ENCODE measurements around the gene ACVR1B. TPM values are rescaled to one million over a fixed set of nuclear protein-coding genes. Genes with fewer than 3 reads are reported as not detected.

The ACVR1B gene
- total RNA-seq, 2 experiments from 2014 or later = 5.5 to 5.7 TPM

DNA sequence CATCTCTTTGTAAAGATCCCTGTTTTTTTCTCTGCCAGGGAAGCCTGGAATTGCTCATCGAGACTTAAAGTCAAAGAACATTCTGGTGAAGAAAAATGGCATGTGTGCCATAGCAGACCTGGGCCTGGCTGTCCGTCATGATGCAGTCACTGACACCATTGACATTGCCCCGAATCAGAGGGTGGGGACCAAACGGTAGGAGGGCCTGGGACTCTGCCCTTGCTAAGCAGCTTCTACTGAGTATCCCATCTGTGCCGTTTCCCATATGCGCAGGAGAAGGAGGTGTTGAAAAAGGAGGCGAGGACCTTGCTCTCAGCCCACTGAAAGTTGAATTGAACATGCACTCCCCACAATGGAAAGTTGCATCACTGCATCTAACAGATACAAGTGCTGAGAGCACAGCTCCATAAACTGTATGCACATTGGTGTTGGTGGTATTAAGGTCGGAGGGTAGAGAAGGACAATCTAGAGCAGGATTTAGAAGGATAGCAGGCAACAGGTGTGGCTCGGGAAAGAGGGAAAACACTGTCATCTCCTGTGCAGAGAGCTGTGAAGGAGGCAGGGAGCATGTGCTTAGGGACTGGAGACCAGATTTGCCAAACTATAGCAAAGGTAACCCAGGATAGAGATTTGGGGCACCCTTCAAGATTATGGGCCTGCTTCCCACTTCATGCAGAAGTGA is 33.8 kb downstream of the ACVR1B start:
- POLR2A ChIA-PET = no interaction called here

DNA sequence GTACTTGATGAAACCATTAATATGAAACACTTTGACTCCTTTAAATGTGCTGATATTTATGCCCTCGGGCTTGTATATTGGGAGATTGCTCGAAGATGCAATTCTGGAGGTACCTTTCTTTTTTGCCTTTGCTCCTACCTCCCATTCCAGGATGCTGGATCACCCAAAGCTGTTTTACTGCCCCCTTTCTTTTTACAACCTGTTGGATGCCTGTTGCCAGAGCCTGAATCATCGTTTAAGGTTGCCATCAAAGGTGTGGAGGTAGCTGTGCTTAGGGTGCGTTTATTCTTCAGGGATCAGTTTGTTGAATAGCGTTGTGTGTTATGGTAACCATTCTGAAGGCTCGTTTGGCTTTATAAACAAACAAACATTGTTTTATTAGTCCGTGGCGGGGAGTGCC is 35.3 kb downstream of the ACVR1B start:
- CTCF ChIA-PET = interaction anchor here (2.2 kb wide), 1 partner anchor 39 kb away, joined by 7 read pairs; no protein-coding TSS in a partner anchor
- H3K9me3 Mint-ChIP-seq = no peaks in the 10 kb centered on the region

More for the DNA sequence above, 33.8 kb downstream of the ACVR1B start:
- Mint-ChIP-seq H3K27ac (no peak overlapping the region), H3K4me3 (no peak overlapping the region), H3K9me3 (no peaks in the 10 kb centered on the region), H3K27me3 (no peaks in the 10 kb centered on the region), H3K4me1 (peaks cover 6% of the 10 kb centered on the region), H3K36me3 (ENCODE audit: low read depth) (no peaks in the 10 kb centered on the region)
- DNase-seq = no peak
- CTCF ChIA-PET = interaction anchor here (0.9 to 2.2 kb wide), 2 partner anchors 35 to 40 kb away, joined by 3 to 7 read pairs; no protein-coding TSS in a partner anchor

DNA sequence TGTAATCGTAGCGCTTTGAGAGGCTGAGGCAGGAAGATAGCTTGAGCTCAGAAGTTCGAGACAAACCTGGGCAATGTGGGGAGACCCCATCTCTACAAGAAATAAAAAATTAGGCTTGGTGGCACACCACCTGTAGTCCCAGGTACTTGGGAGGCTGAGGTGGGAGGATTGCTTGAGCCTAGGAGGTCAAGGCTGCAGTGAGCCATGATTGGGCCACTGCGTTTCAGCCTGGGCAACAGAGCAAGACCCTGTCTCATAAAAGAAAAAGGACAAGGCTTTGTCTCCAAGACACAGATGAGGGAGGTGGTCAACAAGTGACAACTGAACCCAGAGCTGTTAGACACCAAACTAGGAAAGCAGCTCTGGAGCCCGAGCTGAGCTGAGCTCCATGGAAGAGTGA is 40.7 kb downstream of the ACVR1B start:
- Mint-ChIP-seq H3K27ac (no peak overlapping the region), H3K9me3 (no peaks in the 10 kb centered on the region), H3K4me1 (peaks cover 6% of the 10 kb centered on the region), H3K4me3 (no peak overlapping the region), H3K36me3 (ENCODE audit: low read depth) (no peaks in the 10 kb centered on the region), H3K27me3 (no peaks in the 10 kb centered on the region)
- ChIA-PET POLR2A (no interaction called here), CTCF (interaction anchor here (1.3 to 4.5 kb wide), 10 partner anchors 8 to 79 kb away, joined by 3 to 35 read pairs (median 10); partner anchors contain the start of genes ATG101 and TAMALIN)
- no peak for DNase-seq

More for the DNA sequence above, 35.3 kb downstream of the ACVR1B start:
- POLR2A ChIA-PET = no interaction called here
- no peaks in the 10 kb centered on the region for H3K4me1 Mint-ChIP-seq
- H3K4me3 Mint-ChIP-seq = no peak overlapping the region
- no peaks in the 10 kb centered on the region for H3K27me3 Mint-ChIP-seq
- H3K36me3 Mint-ChIP-seq (ENCODE audit: low read depth) = no peaks in the 10 kb centered on the region
- no peak for DNase-seq
- no peak overlapping the region for H3K27ac Mint-ChIP-seq

DNA sequence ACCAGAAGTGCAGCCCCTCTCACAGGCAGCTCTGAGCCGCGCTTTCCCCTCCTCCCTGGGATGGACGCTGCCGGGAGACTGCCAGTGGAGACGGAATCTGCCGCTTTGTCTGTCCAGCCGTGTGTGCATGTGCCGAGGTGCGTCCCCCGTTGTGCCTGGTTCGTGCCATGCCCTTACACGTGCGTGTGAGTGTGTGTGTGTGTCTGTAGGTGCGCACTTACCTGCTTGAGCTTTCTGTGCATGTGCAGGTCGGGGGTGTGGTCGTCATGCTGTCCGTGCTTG is 43.0 kb downstream of the ACVR1B start:
- DNase-seq = no peak
- Mint-ChIP-seq H3K9me3 (no peaks in the 10 kb centered on the region), H3K4me3 (no peak overlapping the region), H3K27ac (no peak overlapping the region), H3K27me3 (no peaks in the 10 kb centered on the region), H3K4me1 (peaks cover 6% of the 10 kb centered on the region), H3K36me3 (ENCODE audit: low read depth) (no peaks in the 10 kb centered on the region)
- ChIA-PET POLR2A (no interaction called here), CTCF (interaction anchor here (3.6 to 4.5 kb wide), 3 partner anchors 10 to 31 kb away, joined by 21 to 35 read pairs (median 34); partner anchors contain the start of gene TAMALIN)

DNA sequence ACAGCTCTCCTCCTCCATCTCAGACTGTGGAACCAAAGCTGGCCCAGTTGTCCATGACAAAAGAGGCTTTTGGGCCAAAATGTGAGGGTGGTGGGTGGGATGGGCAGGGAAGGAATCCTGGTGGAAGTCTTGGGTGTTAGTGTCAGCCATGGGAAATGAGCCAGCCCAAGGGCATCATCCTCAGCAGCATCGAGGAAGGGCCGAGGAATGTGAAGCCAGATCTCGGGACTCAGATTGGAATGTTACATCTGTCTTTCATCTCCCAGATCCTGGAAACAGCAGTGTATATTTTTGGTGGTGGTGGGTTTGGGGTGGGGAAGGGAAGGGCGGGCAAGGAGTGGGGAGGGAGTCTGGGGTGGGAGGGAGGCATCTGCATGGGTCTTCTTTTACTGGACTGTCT is 43.5 kb downstream of the ACVR1B start:
- ChIA-PET POLR2A (no interaction called here), CTCF (interaction anchor here (1.1 to 4.5 kb wide), 4 partner anchors 10 to 31 kb away, joined by 4 to 34 read pairs (median 4); partner anchors contain the start of gene TAMALIN)
- Mint-ChIP-seq H3K27me3 (no peaks in the 10 kb centered on the region), H3K27ac (no peak overlapping the region), H3K36me3 (ENCODE audit: low read depth) (no peaks in the 10 kb centered on the region), H3K4me1 (peaks cover 6% of the 10 kb centered on the region), H3K4me3 (no peak overlapping the region), H3K9me3 (no peaks in the 10 kb centered on the region)
- DNase-seq = no peak

DNA sequence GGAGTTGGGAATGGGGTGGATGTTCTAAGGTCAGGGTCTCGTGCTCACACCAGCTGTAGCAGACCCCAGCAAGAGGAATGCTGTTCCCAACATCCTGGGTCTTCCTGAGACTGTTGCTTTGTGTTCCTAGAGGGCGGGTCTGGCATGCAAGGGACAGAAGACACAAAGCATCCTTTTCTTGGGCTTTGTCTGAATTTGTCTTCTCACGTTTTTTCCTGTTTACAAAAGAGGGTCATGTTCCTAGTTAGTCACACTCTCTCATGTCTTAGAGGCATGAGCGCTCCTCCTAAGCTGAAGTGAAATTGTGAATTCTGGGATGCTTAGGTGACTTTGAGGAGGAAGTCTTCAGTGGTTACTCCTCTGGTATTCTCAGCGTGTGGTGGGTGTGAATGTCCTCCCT is 45.6 kb downstream of the ACVR1B start:
- Mint-ChIP-seq H3K27ac (no peak overlapping the region), H3K4me3 (no peak overlapping the region), H3K27me3 (no peaks in the 10 kb centered on the region), H3K9me3 (no peaks in the 10 kb centered on the region), H3K4me1 (peaks cover 6% of the 10 kb centered on the region), H3K36me3 (ENCODE audit: low read depth) (no peaks in the 10 kb centered on the region)
- POLR2A ChIA-PET = no interaction called here
- CTCF ChIA-PET = interaction anchor here (1.1 to 3.2 kb wide), 4 partner anchors 18 to 28 kb away, joined by 3 to 15 read pairs (median 7); no protein-coding TSS in a partner anchor
- DNase-seq = no peak

DNA sequence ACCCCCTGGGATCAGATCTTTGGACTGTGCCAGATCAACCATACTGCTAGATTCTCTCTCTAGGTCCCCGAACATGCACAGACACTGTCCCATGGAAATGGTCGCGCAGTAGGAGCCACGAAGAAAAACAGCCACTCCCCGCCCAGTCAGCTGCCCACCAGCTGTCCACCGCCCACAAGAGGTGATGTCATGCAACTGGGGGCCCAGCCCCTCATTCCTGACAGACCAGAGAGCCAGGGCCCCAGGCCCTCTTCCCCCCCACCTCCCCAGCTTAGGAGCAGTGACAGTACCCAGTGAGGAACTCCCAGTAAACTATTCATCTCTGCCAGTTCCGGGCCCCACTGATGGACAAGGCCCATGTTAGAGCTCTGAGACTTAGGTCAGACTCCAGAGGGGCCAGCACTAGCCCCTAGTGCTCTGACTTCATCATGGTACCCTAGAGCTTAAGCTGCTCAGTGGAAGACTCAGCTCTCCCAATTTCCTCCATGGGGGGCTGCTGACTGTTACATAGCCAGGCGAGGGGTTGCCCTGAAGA is 51.6 kb downstream of the ACVR1B start:
- no peak for DNase-seq
- Mint-ChIP-seq H3K4me3 (no peak overlapping the region), H3K4me1 (peaks cover 14% of the 10 kb centered on the region), H3K27me3 (peaks cover 25% of the 10 kb centered on the region), H3K9me3 (no peaks in the 10 kb centered on the region), H3K27ac (no peak overlapping the region), H3K36me3 (ENCODE audit: low read depth) (no peaks in the 10 kb centered on the region)
- POLR2A ChIA-PET = no interaction called here
- CTCF ChIA-PET = interaction anchor here (0.9 to 9.3 kb wide), 4 partner anchors 10 to 67 kb away, joined by 3 to 168 read pairs (median 19); partner anchors contain the start of gene ATG101

DNA sequence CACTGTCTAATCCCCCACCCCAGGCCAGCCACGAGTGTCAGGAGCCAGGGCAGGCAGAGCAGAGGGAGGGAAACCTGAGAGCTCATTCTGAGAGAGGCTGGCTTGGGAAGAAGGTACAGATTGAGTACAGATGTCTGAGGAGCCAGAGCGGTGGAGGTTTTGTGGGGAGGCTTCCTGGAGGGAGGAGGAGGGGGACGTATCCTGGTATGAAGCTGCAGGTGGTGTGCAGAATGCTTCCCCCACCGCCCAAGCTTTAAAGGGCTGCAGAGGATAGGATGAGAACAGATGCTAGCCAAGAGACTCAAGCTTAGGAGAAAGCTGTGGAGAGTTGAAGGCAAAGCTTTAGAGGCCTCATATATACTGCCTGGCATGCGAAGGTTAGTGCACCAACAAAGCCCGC is 52.1 kb downstream of the ACVR1B start:
- Mint-ChIP-seq H3K36me3 (ENCODE audit: low read depth) (no peaks in the 10 kb centered on the region), H3K9me3 (no peaks in the 10 kb centered on the region), H3K4me1 (peaks cover 19% of the 10 kb centered on the region), H3K27ac (no peak overlapping the region), H3K4me3 (no peak overlapping the region), H3K27me3 (peaks cover 28% of the 10 kb centered on the region)
- CTCF ChIA-PET = interaction anchor here (0.9 to 9.3 kb wide), 5 partner anchors 11 to 66 kb away, joined by 3 to 168 read pairs (median 4); partner anchors contain the start of gene ATG101
- POLR2A ChIA-PET = interaction anchor here (0.8 kb wide), 1 partner anchor 118 kb away, joined by 3 read pairs; no protein-coding TSS in a partner anchor
- no peak for DNase-seq

DNA sequence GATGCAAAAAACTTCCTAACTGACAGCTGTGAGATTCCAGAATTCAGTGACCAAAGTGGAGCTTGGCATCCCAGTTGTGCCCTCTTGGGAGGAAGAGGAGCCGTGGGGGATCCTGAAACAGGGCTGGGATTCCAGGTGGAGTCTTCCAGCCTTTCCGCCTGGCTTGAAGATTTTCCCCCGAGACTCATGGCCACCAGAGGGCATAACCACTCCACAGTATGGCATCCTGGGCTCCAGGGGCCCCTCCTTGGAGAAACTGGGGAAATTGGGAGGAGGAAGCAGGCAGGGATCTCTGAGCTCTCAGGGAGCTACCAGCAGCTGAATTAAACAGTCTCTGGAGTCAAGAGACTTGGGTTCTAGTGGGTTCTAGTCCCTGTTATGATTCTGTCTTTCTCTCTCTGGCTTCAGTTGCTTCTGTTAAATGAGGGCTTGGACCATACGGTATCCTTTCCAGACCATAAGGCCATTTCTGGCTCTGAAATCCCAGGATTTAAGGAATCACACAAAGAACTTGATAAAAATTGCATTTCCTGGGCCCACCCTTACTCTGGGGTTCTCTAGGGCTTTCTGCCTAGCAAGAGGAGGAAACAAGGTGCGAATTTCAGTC is 52.6 kb downstream of the ACVR1B start:
- CTCF ChIA-PET = interaction anchor here (0.9 to 9.3 kb wide), 5 partner anchors 11 to 66 kb away, joined by 3 to 168 read pairs (median 4); partner anchors contain the start of gene ATG101
- POLR2A ChIA-PET = interaction anchor here (0.8 kb wide), 1 partner anchor 117 kb away, joined by 3 read pairs; no protein-coding TSS in a partner anchor
- Mint-ChIP-seq H3K4me1 (peaks cover 19% of the 10 kb centered on the region), H3K9me3 (no peaks in the 10 kb centered on the region), H3K27ac (no peak overlapping the region), H3K4me3 (no peak overlapping the region), H3K27me3 (peaks cover 28% of the 10 kb centered on the region), H3K36me3 (ENCODE audit: low read depth) (no peaks in the 10 kb centered on the region)
- no peak for DNase-seq

DNA sequence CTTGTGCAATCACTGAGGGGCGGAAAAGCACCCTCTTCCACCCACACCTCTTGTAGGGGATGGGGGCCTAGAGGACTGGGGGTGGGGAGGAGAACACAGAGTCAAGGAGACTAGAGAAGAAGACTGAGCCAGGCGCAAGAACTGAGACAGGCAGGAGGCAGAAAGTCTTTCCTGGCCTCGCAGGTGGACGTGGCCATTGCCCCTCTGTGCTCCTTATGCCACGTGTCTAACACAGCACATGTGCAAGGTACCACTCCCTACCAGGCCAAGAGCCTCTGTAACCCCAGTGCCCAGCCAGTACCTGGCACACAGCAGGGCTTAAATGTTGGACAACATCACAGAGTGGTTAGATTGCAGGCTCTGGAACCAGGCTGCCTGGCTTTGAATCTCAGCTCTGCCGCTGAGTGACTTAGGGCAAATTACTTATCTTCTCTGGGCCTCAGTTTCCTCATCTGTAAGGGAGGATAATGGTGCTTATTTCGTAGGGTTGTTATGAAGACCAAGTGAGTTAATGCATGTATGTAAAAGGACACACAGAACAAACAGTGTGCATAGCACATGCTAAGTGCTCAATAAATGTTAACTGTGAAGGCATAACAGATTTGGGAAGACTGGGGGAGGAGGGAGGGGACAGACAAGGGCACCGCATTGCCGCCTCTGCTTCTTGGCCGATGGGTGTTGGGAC is 53.9 kb downstream of the ACVR1B start:
- Mint-ChIP-seq H3K9me3 (no peaks in the 10 kb centered on the region), H3K27ac (no peak overlapping the region), H3K4me1 (peaks cover 19% of the 10 kb centered on the region), H3K4me3 (peak overlapping the region; percentile 75), H3K27me3 (peaks cover 28% of the 10 kb centered on the region), H3K36me3 (ENCODE audit: low read depth) (no peaks in the 10 kb centered on the region)
- ChIA-PET CTCF (interaction anchor here (1.1 to 9.3 kb wide), 5 partner anchors 12 to 28 kb away, joined by 3 to 168 read pairs (median 4); no protein-coding TSS in a partner anchor), POLR2A (no interaction called here)
- DNase-seq = no peak

DNA sequence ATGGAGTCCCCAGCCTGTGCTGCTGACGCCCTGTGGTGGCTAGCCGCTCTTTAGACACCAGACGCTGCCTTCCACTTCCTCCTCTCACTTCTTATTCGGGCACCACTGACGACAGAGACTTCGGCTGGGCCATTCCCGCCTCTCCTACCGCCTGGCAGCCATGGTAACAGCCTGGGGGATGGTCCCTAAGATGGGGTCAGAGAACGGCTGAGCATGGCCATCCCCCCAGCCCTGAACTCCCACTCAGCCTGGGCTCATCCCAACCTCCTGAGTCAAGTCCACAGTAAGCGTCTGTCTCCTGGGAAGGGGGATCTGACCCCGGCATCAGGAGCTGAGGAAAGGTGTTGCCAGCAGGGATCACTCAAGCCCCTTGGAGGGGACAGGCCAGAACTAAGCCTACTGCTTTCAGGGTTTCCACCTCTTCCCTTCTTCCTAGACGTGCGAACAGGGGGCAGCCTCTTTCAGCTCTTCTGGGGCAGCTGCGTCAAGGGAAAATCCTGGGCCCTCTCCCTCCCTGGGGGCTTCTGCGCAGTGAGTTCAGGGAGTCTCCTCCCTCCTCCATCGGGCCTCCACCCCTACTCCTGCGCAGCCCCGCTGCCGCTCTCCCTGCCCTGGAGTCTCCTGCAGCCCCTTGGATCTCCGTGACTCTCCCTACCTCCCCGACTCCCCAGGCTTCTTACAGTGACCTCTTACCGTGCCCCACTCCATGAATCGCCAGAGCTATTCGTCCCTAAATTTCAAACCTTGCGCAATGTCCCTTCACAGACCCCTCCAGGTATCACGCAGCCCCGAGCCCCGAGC is 54.6 kb downstream of the ACVR1B start:
- Mint-ChIP-seq H3K27ac (peak overlapping the region; percentile 80), H3K9me3 (no peaks in the 10 kb centered on the region), H3K4me3 (peak overlapping the region; percentile 75), H3K27me3 (peaks cover 28% of the 10 kb centered on the region), H3K36me3 (ENCODE audit: low read depth) (no peaks in the 10 kb centered on the region), H3K4me1 (peaks cover 19% of the 10 kb centered on the region)
- ChIA-PET POLR2A (no interaction called here), CTCF (interaction anchor here (1.1 to 9.3 kb wide), 5 partner anchors 13 to 29 kb away, joined by 3 to 168 read pairs (median 4); no protein-coding TSS in a partner anchor)
- no peak for DNase-seq

DNA sequence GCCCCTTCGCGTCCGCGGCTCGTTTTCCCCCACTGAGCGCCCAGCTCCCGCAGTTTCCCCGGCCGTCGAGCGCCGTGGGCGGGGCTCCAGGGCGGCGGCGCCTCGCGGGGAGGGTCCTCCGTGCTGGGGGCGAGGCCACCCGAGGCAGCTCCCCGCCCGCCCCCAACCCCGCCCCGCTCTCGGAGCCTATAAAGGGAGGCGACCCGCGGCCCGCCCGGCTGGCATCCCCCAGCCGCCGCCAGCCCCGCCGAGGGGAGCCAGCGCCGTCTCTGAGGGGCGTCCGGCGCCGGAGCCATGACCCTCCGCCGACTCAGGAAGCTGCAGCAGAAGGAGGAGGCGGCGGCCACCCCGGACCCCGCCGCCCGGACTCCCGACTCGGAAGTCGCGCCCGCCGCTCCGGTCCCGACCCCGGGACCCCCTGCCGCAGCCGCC is 55.2 kb downstream of the ACVR1B start, which contains the start of gene TAMALIN:
Gene TAMALIN (plus strand): TSS at position 221 of the 432 bp plus-strand sequence. CDS start 74 bp downstream, at position 295.
- Mint-ChIP-seq H3K36me3 (ENCODE audit: low read depth) (no peaks in the 10 kb centered on the region), H3K4me1 (peaks cover 19% of the 10 kb centered on the region), H3K4me3 (peak within 1 kb of the TSS; percentile 78), H3K27ac (peak within 1 kb of the TSS; percentile 83), H3K27me3 (peaks cover 28% of the 10 kb centered on the region), H3K9me3 (no peaks in the 10 kb centered on the region)
- peak; percentile 74 for DNase-seq
- CTCF ChIA-PET = interaction anchor here (0.6 to 9.3 kb wide), 7 partner anchors 14 to 595 kb away, joined by 3 to 168 read pairs (median 4); no protein-coding TSS in a partner anchor
- POLR2A ChIA-PET = no interaction called here

Measured in activated CD4-positive, alpha-beta T cell treated with anti-CD3 and anti-CD28 coated beads, Interleukin-2, amount 10 ng/mL, durations not matched to agents 7 days and 5 days (primary cell).